ENCODE measurements around the gene APBB2.

Gene APBB2

DNA sequence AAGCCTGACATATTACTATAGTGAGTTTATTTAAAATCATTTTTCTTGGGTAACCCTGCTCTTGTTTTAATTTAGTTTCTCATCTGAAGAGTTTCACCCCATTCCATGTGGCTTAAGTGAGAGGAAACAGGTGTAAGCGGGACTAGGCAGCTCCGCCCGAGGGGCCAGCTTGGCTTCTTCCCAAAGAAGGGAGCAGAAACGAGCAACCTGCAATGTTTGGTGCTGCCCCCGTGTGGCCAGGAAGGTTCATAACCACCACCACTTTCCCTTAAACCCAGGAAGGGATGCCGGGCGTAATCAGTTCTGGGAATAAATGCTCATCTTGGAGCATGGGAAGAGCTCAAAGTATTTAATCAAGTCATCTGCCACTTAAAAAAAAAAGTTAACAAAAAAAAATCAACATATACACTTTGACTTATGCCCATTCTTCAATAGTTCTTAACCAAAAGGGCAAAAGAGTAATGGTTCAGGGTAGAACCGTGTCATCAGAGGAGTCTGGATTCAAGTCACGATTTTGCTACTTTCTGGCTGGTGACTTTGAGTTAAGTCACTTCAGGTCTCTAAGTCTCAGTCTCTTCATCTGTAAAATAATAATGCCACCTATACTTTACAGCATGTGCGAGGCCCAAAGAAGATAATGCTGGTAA lies 316.7 kb downstream of the APBB2 start:
- Histone ChIP-seq H3K4me3 (no peak overlapping the region), H4K20me1 (no peaks in the 10 kb centered on the region), H3K27me3 (no peaks in the 10 kb centered on the region), H3K4me1 (peaks cover 6% of the 10 kb centered on the region; the same call in 1 of the 2 replicates), H3K4me2 (peak overlapping the region; percentile 33), H3K27ac (no peak overlapping the region), H3K9ac (no peak overlapping the region), H3K36me3 (peaks cover 5% of the 10 kb centered on the region; the same call in 1 of the 2 replicates), H3K9me3 (no peaks in the 10 kb centered on the region)
- TF ChIP-seq Cebpa-rat (IDR thresholded peaks at IDR 0.05) = no peak

DNA sequence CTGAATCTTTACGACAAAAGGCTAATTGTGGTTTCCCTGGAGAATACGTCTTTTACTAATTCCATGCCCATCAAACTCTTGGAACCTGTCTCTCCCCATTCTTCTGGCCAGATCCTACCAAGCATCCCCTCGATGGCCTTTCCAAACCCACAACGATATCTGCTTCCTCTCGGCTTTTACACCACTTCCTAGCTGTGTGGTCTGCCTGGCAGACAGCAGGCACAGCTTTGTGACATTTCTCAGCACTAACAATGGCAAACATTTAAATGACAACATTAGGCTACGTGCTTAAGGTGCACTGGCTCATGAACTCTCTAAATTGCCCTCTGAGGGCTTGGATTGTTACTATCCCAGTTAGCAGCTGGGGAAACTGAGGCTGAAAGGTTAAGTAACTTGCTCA lies 323.6 kb downstream of the APBB2 start:
- no peaks in the 10 kb centered on the region for H3K9me3 ChIP-seq
- H3K27ac ChIP-seq = no peak overlapping the region
- H3K9ac ChIP-seq = no peak overlapping the region
- no peaks in the 10 kb centered on the region for H4K20me1 ChIP-seq
- H3K36me3 ChIP-seq = peaks cover 31% of the 10 kb centered on the region
- H3K4me2 ChIP-seq = peak overlapping the region; percentile 2; the same call in 1 of the 2 replicates
- H3K27me3 ChIP-seq = no peaks in the 10 kb centered on the region
- peaks cover 12% of the 10 kb centered on the region for H3K4me1 ChIP-seq
- no peak for TF ChIP-seq Cebpa-rat (IDR thresholded peaks at IDR 0.05)
- H3K4me3 ChIP-seq = no peak overlapping the region

DNA sequence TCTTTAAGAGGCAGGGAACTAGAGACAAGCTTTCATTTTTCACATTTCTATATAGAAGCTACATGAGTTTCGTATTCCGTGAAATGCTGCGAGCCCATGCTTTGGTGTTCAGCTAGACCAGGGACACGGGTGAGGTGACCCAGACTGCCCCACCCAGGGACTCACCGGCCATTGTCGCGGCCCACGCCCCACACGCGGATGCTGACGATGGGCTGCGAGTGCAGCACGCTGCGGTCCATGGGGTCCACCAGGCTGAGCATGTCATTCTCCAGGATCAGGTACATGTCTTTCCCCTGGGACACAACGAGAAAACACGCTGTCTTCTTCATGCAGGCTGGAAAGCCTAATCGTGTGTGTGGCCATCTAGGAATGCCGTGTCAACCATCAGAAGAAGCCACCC lies 324.1 kb downstream of the APBB2 start:
- Histone ChIP-seq H3K9ac (no peak overlapping the region), H3K27ac (no peak overlapping the region), H3K4me3 (no peak overlapping the region), H3K4me1 (peaks cover 12% of the 10 kb centered on the region), H3K36me3 (peaks cover 31% of the 10 kb centered on the region), H3K9me3 (no peaks in the 10 kb centered on the region), H3K4me2 (no peak overlapping the region), H3K27me3 (no peaks in the 10 kb centered on the region), H4K20me1 (no peaks in the 10 kb centered on the region)
- no peak for TF ChIP-seq Cebpa-rat (IDR thresholded peaks at IDR 0.05)

DNA sequence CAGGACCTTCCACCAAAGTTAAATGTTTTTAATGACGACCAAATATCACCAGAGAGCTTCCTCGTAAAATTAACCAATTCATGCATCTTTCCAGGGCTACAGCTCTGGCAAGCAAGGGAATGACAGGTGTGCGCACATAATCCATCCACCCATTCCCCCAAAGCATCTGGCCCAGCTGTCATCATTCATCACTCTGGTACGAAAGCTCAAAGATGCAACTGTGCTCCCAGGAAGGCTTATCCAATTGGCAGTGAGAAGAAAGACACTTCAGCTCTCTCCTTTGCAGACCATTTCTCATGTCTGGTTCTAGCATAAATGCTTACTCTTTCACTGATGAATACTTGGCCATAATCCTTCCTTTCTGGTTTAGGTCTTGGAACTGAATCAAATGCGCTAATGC lies 325.4 kb downstream of the APBB2 start:
- Histone ChIP-seq H3K4me3 (no peak overlapping the region), H3K27ac (no peak overlapping the region), H3K4me2 (no peak overlapping the region), H3K9ac (no peak overlapping the region), H4K20me1 (no peaks in the 10 kb centered on the region), H3K4me1 (peaks cover 12% of the 10 kb centered on the region), H3K27me3 (no peaks in the 10 kb centered on the region), H3K9me3 (no peaks in the 10 kb centered on the region), H3K36me3 (peaks cover 31% of the 10 kb centered on the region)
- no peak for TF ChIP-seq Cebpa-rat (IDR thresholded peaks at IDR 0.05)

DNA sequence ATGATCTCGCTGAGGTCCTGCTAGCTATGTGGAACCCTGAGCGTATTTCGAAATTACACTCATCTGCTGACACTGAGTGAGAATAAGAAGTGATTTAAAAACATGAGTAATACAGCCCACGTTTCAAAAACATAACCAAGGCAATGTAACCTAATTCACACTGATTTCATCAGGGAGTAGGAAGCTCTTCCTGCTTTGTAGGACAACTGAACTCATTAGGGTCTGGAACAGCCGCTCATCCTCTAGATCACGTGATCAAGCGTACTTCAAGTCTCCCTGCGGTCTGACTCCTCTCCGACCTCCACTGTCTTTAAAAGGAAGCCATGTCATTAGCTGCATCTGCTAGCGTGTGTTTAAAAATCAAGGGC lies 326.6 kb downstream of the APBB2 start:
- H3K4me3 ChIP-seq = no peak overlapping the region
- H3K27me3 ChIP-seq = no peaks in the 10 kb centered on the region
- peaks cover 12% of the 10 kb centered on the region for H3K4me1 ChIP-seq
- no peaks in the 10 kb centered on the region for H4K20me1 ChIP-seq
- no peak for TF ChIP-seq Cebpa-rat (IDR thresholded peaks at IDR 0.05)
- no peak overlapping the region for H3K27ac ChIP-seq
- no peaks in the 10 kb centered on the region for H3K9me3 ChIP-seq
- H3K4me2 ChIP-seq = no peak overlapping the region
- H3K9ac ChIP-seq = no peak overlapping the region
- peaks cover 26% of the 10 kb centered on the region for H3K36me3 ChIP-seq

DNA sequence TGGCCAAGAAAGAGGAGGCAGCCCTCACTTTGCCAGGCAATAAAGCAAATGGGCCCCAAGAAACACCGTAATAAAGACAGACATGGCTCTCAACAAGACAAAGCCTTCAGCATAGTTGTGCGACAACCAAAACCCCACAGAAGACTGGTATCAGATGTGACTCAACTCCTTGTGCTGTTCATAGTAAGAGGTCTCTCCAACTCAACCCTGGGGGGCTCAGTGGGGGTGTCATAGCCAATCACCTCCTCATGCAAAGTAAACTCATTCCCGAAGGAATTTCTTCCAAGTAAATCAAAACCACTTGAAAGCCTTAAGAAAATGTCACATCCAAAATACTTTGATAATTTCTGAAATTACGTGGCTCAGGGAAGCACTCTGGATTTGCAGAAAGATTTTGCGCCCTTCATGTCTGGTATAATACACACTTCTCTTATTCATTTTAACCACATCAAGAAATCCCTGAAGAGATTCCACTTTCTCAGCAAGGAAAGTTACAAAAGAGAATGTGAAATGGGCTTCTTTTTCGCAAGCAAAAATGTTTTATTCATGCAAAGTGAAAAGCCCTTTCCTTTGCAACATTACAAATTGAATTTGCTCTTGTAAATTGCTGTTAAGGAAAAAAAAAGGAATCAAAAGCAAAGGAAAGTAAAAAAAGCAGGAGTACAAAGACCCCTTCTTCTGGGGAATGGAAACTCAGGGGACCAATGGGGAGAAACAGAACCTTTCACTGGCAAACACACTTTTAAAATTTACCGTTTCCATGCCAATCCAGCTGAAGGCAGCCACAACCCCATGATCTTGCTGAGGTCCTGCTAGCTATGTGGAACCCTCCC lies 327.2 kb downstream of the APBB2 start:
- Histone ChIP-seq H3K9ac (no peak overlapping the region), H3K27me3 (no peaks in the 10 kb centered on the region), H3K4me1 (peaks cover 18% of the 10 kb centered on the region), H3K9me3 (no peaks in the 10 kb centered on the region), H3K4me3 (no peak overlapping the region), H3K27ac (no peak overlapping the region), H3K36me3 (peaks cover 24% of the 10 kb centered on the region; the same call in 1 of the 2 replicates), H3K4me2 (no peak overlapping the region), H4K20me1 (no peaks in the 10 kb centered on the region)
- TF ChIP-seq Cebpa-rat (IDR thresholded peaks at IDR 0.05) = no peak

DNA sequence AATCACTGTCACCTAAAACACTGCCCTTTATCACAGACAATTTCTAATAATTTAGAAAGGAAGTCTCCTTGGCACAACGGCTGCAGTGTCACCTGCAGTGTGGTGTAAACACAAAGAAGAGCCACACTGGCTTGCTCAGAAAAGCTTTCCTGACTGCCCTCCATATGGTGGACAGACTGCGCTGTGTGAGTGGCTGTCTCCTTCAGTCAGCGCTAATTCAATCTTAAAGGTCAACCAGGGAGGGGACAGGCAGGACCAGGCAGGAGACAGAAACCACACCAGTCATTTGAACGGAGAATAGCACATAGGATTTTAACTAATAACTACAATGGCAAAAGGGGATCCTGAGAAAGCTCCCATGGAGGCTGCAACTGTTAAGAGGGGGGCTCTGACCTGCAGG lies 332.5 kb downstream of the APBB2 start:
- H3K27ac ChIP-seq = no peak overlapping the region
- no peaks in the 10 kb centered on the region for H3K27me3 ChIP-seq
- H3K4me3 ChIP-seq = no peak overlapping the region
- H4K20me1 ChIP-seq = no peaks in the 10 kb centered on the region
- no peak overlapping the region for H3K9ac ChIP-seq
- H3K36me3 ChIP-seq = peaks cover 17% of the 10 kb centered on the region; the same call in 1 of the 2 replicates
- H3K4me2 ChIP-seq = no peak overlapping the region
- H3K9me3 ChIP-seq = no peaks in the 10 kb centered on the region
- H3K4me1 ChIP-seq = peaks cover 6% of the 10 kb centered on the region; the same call in 1 of the 2 replicates
- no peak for TF ChIP-seq Cebpa-rat (IDR thresholded peaks at IDR 0.05)

DNA sequence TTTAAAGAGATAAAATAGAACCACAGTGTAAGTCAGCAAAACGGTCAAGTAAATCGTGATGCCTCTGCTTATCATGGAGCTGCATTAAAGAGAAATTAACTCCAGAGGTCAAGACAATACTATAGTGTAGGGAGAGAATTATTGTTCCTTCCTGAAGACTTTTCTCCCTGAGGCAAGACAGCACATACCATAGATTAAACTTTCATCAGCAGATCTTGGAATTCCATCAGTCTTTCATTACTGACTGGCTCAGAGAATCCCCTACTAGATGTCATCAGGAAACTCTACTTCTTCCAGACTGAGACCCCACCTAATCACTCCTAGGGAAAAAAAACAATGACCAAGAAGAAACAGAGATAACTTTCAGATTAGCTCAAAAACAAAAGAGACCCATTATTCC lies 333.2 kb downstream of the APBB2 start:
- Histone ChIP-seq H3K27ac (no peak overlapping the region), H3K4me1 (peaks cover 6% of the 10 kb centered on the region; the same call in 1 of the 2 replicates), H3K9ac (no peak overlapping the region), H3K9me3 (no peaks in the 10 kb centered on the region), H3K4me3 (no peak overlapping the region), H4K20me1 (no peaks in the 10 kb centered on the region), H3K27me3 (no peaks in the 10 kb centered on the region), H3K36me3 (peaks cover 11% of the 10 kb centered on the region; the same call in 1 of the 2 replicates), H3K4me2 (no peak overlapping the region)
- TF ChIP-seq Cebpa-rat (IDR thresholded peaks at IDR 0.05) = no peak

DNA sequence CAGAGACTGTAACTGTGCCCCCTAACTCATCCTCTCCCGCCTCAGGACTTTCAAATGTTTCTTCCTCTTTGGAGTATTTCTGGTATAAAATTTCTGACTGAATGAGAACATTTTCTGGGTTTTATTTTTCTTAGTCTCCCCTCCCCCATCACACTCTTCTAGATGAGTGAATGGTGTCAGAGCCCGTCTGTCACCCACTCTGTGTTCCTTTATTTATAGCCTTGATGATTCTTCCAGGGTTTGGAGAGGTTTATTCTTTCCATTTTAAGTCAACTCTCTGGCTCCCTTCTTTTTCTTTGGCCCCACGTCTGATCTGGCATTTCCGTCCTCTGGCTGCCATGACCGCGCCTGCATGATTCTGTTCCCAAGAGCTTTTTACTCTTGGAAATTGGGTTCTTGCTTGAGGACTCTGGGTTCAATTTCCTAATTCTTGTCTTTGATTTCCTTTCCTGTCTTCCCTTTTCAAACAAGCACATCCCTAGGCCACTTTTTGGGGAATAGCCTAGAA lies 335.7 kb downstream of the APBB2 start:
- no peak overlapping the region for H3K27ac ChIP-seq
- H3K27me3 ChIP-seq = no peaks in the 10 kb centered on the region
- H4K20me1 ChIP-seq = no peaks in the 10 kb centered on the region
- TF ChIP-seq Cebpa-rat (IDR thresholded peaks at IDR 0.05) = no peak
- H3K9me3 ChIP-seq = no peaks in the 10 kb centered on the region
- H3K4me1 ChIP-seq = peaks cover 6% of the 10 kb centered on the region; the same call in 1 of the 2 replicates
- H3K9ac ChIP-seq = no peak overlapping the region
- no peak overlapping the region for H3K4me3 ChIP-seq
- H3K36me3 ChIP-seq = peaks cover 11% of the 10 kb centered on the region; the same call in 1 of the 2 replicates
- H3K4me2 ChIP-seq = no peak overlapping the region

DNA sequence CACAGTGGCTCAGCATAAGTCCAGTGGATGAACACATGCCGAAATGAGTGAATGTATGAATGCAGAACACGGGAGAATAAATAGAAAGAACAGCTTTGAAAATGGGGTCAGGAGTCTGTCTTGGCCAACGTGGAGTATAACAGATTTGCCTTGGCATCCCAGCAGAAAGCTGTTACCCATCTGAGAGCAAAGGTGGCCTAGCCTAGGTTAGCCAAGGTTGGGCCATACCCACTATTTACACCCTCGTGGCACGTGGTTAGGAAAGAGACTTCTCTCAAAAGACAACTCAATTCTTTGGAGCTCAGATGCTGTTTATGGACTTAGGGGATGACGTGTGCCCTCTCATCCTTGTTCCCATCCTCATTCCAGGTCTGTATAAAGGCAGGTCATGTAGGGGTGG lies 337.3 kb downstream of the APBB2 start:
- H3K36me3 ChIP-seq = peaks cover 11% of the 10 kb centered on the region; the same call in 1 of the 2 replicates
- no peak overlapping the region for H3K4me2 ChIP-seq
- H3K9me3 ChIP-seq = no peaks in the 10 kb centered on the region
- H4K20me1 ChIP-seq = no peaks in the 10 kb centered on the region
- H3K27me3 ChIP-seq = no peaks in the 10 kb centered on the region
- no peak overlapping the region for H3K4me3 ChIP-seq
- no peak overlapping the region for H3K27ac ChIP-seq
- H3K9ac ChIP-seq = no peak overlapping the region
- peaks cover under 1% of the 10 kb centered on the region; the same call in 1 of the 2 replicates for H3K4me1 ChIP-seq
- TF ChIP-seq Cebpa-rat (IDR thresholded peaks at IDR 0.05) = no peak
